Calu3 (cell line): ENCODE measurements around the gene PPP2R3B. TPM values are rescaled to one million over a fixed set of nuclear protein-coding genes. Genes with fewer than 3 reads are reported as not detected.
"Not testable (repeated sequence)": the region's sequence is repeated elsewhere in the genome, so short reads cannot be mapped to it uniquely, and the experiment has no call there.

Source experiments
- BruUV-seq: library from RNA; stranded (reverse); fragments of 400-500 nt; replicated peaks from 2 replicates; lab custom pipeline; 2021; lab: Mats Ljungman, UMichigan
- CTCF ChIA-PET: fragments of 300-600 bp; sonication (Branson Sonifier 250); formaldehyde crosslinking; loops from one replicate; lab custom pipeline; 2022; ENCODE audit warnings: antibody characterized with exemption; lab: Charles Lee
- DNase-seq: peaks from one replicate; pipeline ENCODE4 v3.0.0; 2022
- H3K27ac Mint-ChIP-seq: one replicate; pipeline ENCODE4 v1.8.0; 2022; ENCODE audit warnings: mixed read lengths; ENCODE audit not compliant: unreplicated experiment
- H3K27me3 Mint-ChIP-seq: one replicate; pipeline ENCODE4 v1.8.0; 2022; ENCODE audit warnings: mixed read lengths; ENCODE audit not compliant: unreplicated experiment
- H3K36me3 Mint-ChIP-seq: one replicate; pipeline ENCODE4 v1.8.0; 2022; ENCODE audit warnings: mild to moderate bottlenecking, moderate library complexity, mixed read lengths; ENCODE audit not compliant: insufficient read depth, unreplicated experiment
- H3K4me1 Mint-ChIP-seq: one replicate; pipeline ENCODE4 v1.8.0; 2022; ENCODE audit warnings: mild to moderate bottlenecking, low read depth, mixed read lengths; ENCODE audit not compliant: unreplicated experiment
- H3K4me3 Mint-ChIP-seq: one replicate; pipeline ENCODE4 v1.8.0; 2022; ENCODE audit warnings: mild to moderate bottlenecking, low read depth, moderate library complexity, mixed read lengths; ENCODE audit not compliant: unreplicated experiment
- H3K9me3 Mint-ChIP-seq: one replicate; pipeline ENCODE4 v1.8.0; 2022; ENCODE audit warnings: low read depth, mixed read lengths; ENCODE audit not compliant: unreplicated experiment
- CTCF ChIP-seq: fragments of 200-600 bp; IDR thresholded peaks from one replicate; pipeline ENCODE4 v1.8.0; 2022; ENCODE audit warnings: antibody characterized with exemption; ENCODE audit not compliant: unreplicated experiment
- intact Hi-C: fragments of 100-400 bp; cut with micrococcal nuclease; formaldehyde crosslinking; loops from one replicate; pipeline ENCODE4 v1.10.0; 2022; ENCODE audit not compliant: unreplicated experiment
- total RNA-seq: library from RNA; stranded (reverse); gene quantifications from 2 replicates; pipeline ENCODE4 v1.2.3, GENCODE V29; 2022

PPP2R3B gene
- total RNA-seq, 1 experiment from 2014 or later: 25.4 TPM

- H3K27ac Mint-ChIP-seq: no peak overlapping the region
- BruUV-seq: no TSS peak
- H3K36me3 Mint-ChIP-seq: peaks cover 36% of the 10 kb centered on the region
- intact Hi-C loops: no loop called here
- no peaks in the 10 kb centered on the region for H3K4me1 Mint-ChIP-seq
- CTCF ChIA-PET: no interaction called here
- no peaks in the 10 kb centered on the region for H3K27me3 Mint-ChIP-seq
- DNase-seq: no peak
- no peak overlapping the region for H3K4me3 Mint-ChIP-seq
- no peaks in the 10 kb centered on the region for H3K9me3 Mint-ChIP-seq
- no peak for TF ChIP-seq CTCF
Measured at GRCh38 chrX:310621-311155, 76.0 kb downstream of the PPP2R3B start.

GRCh38 chrX:308821-309520 is 77.7 kb downstream of the PPP2R3B start:
- peaks cover 46% of the 10 kb centered on the region for H3K36me3 Mint-ChIP-seq
- no peak overlapping the region for H3K4me3 Mint-ChIP-seq
- no TSS peak for BruUV-seq
- H3K9me3 Mint-ChIP-seq: no peaks in the 10 kb centered on the region
- no peak overlapping the region for H3K27ac Mint-ChIP-seq
- H3K4me1 Mint-ChIP-seq: no peaks in the 10 kb centered on the region
- CTCF ChIA-PET: no interaction called here
- no peak for TF ChIP-seq CTCF
- intact Hi-C loops: no loop called here
- DNase-seq: no peak
- no peaks in the 10 kb centered on the region for H3K27me3 Mint-ChIP-seq

- no TSS peak for BruUV-seq
- CTCF ChIA-PET: no interaction called here
- no peaks in the 10 kb centered on the region for H3K4me1 Mint-ChIP-seq
- H3K36me3 Mint-ChIP-seq: peaks cover 39% of the 10 kb centered on the region
- intact Hi-C loops: no loop called here
- H3K27me3 Mint-ChIP-seq: no peaks in the 10 kb centered on the region
- DNase-seq: no peak
- TF ChIP-seq CTCF: no peak
- H3K9me3 Mint-ChIP-seq: no peaks in the 10 kb centered on the region
- H3K4me3 Mint-ChIP-seq: no peak overlapping the region
- no peak overlapping the region for H3K27ac Mint-ChIP-seq
Measured at GRCh38 chrX:307261-308111, 79.2 kb downstream of the PPP2R3B start.

GRCh38 chrX:306614-307251 is 80.0 kb downstream of the PPP2R3B start:
- H3K27ac Mint-ChIP-seq, DNase-seq, BruUV-seq, CTCF ChIA-PET, H3K4me3 Mint-ChIP-seq, H3K4me1 Mint-ChIP-seq, intact Hi-C loops, H3K9me3 Mint-ChIP-seq, H3K27me3 Mint-ChIP-seq: not testable (repeated sequence)
- H3K36me3 Mint-ChIP-seq: peaks cover 47% of the 10 kb centered on the region

GRCh38 chrX:305781-306613 is 80.7 kb downstream of the PPP2R3B start:
- H3K27ac Mint-ChIP-seq, H3K9me3 Mint-ChIP-seq, H3K27me3 Mint-ChIP-seq, BruUV-seq, H3K4me3 Mint-ChIP-seq, H3K4me1 Mint-ChIP-seq, intact Hi-C loops, DNase-seq, CTCF ChIA-PET: not testable (repeated sequence)
- peaks cover 47% of the 10 kb centered on the region for H3K36me3 Mint-ChIP-seq
